Measurements from ENCODE around the gene CREB5.

CREB5 gene

DNA sequence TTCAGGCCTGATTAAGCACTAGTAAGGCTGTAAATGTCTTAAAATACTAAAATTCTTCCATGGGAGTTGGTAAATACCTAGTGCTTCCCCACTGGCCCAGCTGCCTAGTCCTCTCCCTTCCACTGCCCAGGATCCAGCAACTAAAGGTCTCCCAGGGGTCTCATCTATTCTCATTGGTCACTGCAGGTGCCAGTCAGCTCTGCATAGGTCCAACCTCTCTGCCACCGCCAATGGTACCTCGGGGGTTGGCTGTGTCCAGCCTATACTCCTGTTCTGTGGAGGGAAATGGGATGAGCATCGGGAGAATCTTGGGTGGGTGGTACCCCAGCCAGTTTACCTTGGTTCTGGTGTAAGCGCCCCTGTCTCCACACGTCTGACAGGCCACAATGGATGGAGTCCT lies 6.1 kb upstream of the CREB5 start:
- in situ Hi-C loops (cut with MboI; ENCODE audit: low sequenced_read_pairs), result no loop called here

DNA sequence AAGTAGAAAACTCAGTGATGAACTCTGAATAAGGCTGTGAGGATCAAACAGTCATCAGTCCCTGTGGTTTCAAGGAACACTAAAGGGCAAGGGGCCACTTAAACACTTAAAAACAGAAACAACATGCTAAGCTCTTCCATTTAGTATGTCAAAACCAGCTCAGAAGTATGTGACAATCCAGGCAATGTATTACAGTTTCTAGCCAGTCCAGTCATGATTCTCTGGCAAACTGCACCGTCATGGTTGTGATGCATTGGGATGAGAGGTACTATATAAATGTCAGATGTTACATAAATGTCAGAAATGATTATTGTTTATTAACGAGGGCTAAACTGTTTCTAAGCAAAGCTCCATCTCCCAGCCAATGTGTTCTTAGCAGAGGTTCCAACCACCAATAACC lies 4.7 kb upstream of the CREB5 start:
- in situ Hi-C loops (cut with MboI; ENCODE audit: low sequenced_read_pairs), result no loop called here

DNA sequence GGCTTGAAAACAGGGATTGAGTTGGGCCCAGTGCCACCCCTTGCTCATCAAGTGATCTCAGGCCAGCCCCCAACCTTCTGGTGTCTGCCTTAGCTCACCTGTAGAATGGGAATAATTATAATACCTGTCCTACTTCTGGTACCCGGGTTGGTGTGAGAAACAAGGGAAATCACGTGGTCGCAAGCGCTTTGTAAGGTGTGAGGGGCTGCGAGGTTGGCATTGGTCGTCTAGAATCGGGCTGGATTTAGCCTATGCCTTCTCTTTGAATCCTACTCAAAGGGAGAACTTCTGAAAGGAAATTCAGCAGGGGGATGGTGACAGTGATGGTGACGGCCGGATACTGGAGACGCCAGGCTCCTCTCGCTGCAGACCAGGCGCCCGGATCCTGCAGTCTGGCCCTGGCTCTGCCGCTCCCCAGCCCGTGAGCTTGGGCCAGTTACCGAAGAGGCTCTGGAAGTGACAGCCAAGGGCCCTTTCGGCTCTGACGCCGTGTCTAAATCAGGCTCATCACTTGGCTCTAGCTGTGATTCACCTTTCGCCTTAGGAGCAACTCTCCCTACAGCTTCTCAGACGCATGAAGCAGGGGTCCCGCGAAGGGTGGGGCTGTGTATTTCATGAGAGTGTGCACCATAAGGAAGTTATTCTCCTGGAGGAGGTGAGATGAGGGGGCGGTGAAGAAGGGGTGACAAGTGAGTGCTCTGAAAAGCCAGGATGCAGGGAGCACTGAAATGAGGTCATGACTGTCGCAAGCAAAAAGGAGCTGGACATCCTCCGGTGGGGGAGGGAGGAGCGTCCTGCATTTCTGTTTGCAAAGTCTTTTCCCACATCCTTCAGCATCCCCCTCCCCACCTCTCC lies 4.0 kb upstream of the CREB5 start:
- in situ Hi-C loops (cut with MboI; ENCODE audit: low sequenced_read_pairs), result no loop called here

DNA sequence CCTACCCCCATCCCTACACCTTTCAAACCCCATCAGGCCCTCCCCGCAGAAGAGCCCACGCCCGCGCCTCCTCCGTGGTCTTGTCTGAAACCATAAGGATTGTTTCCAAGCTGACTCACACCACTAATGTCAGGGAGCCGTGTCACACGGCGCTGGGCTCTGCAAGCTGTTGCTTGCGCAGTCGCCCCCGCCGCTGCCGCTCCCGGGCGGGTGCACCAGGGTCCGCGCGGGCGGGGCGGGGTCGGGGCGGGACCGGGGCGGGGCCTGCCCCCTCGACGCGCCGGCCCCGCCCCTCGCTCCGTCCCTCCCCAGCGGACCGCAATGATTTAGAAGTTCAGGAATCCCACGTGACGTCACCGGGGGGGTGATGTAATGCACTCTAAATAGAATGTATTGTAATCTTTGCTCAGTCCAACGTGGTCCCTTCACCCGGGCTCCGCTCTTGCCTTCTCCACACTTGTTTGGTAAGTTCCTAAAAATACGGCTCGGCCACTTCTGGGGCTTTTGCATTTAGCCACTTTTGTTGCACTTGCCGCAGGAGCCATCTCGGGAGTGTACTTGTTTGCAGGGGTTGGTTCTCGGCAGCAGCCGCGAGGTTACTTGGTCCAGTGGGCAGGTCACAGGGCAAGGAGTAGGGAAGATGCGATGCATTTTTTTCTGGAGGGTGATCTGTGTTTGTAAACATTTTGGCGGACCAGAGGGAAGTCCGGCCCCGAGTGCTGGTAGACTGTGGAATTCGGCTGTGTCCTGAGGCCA lies 3.2 kb upstream of the CREB5 start:
- in situ Hi-C loops (cut with MboI; ENCODE audit: low sequenced_read_pairs), result no loop called here

DNA sequence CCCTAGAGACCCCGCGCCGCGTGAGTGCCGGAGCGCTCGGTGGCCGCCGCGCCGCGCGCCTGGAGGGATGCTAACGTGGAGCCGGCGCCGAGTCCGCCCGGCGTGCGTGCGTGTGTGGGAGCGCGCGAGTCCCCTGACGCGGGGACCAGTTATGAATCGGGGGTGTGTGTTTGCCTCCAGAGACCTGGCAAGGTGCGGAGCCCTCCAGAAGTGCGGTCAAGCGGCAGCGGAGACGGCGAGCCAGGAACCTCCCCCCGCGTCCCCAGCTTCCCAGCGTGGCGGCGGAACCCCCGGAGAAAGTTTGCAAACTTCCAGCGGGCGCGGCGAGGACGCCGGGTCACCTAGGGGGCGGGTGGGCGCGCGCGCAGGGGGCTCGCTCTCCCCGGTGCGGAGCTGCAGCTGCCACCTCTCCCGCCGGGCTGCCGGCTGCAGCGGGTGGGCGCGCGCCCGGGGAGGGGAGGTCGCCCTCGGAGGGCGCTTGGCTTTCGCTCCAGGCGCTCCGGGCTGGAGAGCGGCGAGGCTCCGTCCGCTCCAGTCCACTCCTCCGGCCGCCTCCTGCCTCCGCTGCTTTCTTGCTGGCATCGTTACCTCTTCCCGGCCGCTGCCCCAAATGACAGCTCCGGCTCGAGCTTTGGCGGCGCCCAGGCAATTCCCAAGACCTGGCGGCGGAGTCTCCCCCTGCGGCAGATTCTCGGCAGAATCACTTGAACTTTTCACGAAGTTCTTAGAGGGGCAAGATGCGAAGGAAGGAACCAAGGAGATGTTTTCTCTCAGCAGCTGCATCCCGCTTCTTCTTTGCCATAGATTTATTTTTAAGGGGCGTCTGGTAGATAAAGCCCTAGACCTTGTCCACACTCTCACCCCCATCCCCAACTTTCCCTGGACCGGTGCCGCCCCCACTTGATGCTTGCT lies 2.3 kb upstream of the CREB5 start:
- in situ Hi-C loops (cut with MboI; ENCODE audit: low sequenced_read_pairs), result no loop called here

DNA sequence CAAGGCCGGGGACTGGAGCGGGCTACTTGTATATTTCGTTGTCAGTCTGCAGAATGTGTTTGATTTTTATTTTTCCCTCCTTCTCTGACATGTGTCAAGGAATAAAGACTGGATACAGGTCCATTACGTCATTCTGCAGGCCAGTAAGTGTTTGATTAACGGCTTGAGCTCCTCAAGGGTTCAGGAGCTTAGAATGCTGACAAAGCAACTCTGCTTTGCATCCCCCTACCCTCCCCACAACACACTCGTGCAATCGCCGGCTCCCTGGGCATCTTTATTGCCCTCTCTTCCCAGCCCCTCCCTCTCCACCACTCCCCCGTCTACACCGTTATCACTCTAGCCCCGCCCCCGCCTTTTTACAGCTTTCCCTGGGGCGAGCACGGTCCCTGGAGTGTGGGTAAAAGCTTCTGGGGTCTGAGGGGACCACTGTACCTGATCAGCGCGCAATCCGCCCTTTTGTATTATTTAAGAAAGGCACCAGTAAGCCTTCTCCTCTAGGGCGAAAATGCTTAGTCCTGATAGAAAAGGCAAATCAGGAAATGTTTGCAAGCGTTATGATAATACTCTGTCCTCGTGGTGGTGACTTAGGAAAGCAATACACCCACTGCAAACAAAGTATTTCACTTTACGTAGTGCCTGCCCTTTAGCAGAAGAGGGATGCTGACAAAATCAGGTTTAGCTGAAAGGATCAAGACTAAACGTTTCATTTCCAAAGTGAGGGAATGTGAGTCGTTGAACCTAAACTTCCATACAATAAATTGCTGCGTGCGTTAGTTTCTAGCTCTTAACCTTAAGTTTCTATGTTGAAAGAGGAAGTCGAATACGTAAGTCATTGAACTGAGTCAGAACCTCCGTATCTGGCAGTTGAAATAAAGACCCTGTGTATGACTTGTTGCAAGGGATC lies 1.4 kb upstream of the CREB5 start:
- in situ Hi-C loops (cut with MboI; ENCODE audit: low sequenced_read_pairs), result no loop called here

DNA sequence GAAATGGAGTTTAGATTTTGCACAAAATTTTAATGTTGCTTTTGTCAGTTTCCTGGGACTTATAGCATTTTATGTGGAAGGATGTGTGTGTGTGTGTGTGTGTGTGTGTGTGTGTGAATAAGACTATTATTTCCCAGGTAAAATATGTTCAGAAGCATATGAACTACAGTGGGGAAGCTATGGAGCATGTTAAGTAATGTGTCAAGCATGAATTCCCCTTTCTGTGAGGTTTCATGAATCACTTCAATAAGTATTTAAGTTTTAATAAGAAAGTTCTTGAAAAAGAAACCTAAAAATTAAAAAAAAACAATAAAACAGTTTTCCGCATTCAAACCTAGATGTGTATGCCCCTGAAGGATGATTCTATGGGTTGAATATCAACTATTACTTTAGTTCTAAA lies 693 bp downstream of the CREB5 start:
- in situ Hi-C loops (cut with MboI; ENCODE audit: low sequenced_read_pairs), result no loop called here

DNA sequence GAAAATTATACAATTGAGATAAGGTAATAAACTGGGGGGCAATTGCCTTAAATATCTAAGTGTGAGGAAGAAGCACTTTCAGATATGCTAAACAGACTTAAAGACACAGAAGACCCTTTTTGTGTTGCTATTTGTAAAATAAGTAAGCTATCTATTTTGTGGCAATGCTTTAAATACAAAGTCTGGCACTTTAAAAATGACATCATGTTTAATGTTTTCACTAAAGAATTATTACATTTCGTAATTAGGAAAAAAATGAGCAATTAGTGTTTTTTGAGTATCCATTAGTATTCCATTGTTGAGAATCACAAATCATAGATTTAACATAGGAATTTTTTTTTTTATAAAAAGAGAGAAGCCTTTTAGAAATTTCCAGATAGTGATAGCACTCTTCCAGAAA lies 2.1 kb downstream of the CREB5 start:
- in situ Hi-C loops (cut with MboI; ENCODE audit: low sequenced_read_pairs), result no loop called here

DNA sequence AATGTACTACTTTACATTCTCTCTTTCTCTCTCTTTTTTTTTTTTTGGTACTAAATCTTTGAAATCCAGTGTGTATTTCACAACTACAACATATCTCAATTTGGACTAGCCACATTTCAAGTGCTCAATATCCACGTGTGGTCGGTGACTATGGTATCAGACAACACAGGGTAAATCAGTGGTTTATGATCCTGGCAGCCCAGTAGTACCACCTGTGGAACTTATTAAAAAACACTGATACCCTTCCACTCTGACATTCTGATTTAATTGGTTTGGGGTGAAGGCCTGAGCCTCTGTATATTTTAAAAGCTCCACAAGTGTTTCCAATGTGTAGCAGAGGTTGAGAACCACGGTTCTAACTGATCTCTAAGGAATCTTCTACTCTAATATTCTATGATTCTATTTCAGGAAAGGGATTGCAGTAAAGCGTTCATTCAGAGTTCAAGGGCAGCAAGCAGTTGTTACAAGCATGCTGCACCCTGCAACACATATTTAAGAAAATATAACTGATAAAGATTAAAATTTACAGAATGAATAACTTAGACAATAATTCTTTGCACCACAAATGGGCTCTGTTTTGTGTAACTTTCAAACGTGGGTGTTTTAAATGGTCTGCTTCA lies 5.1 kb downstream of the CREB5 start:
- in situ Hi-C loops (cut with MboI; ENCODE audit: low sequenced_read_pairs), result no loop called here

DNA sequence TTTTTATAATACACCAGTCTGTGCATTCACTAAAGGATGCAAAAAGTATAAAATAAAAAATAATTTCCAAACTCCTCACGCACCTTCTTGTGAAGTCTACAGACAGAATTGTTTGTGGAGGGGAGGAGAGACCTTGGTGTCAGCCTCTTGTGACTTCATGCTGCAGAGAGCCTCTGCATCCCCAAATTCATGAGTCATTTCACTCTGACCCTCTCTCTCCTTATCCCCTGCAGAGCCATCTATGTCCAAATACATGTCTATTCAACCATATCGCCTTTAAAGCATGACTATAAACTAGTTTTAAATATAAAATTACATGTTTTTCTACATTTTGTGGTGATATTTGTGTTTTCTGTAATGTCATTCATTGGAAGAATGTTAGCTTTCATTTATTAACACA lies 6.0 kb downstream of the CREB5 start:
- in situ Hi-C loops (cut with MboI; ENCODE audit: low sequenced_read_pairs), result no loop called here

DNA sequence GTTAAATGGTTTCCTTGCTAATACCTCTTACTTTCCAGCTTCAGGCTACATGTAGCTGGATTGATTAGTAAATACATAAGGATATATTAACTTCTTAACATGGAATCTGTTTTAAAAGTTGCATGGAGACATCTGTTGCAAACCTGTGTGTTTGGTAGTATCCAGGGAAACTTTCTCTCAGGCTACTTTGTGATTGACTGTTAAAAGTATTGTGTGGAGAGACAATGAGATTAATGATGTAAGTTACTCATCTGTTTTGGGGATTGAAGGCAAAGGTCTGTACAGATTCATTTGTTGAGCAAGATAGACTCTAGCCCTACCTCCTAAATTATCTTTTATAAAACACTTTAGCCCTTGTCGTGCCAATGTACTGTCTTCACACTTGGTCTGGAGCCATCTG lies 6.6 kb downstream of the CREB5 start:
- in situ Hi-C loops (cut with MboI; ENCODE audit: low sequenced_read_pairs), result no loop called here

DNA sequence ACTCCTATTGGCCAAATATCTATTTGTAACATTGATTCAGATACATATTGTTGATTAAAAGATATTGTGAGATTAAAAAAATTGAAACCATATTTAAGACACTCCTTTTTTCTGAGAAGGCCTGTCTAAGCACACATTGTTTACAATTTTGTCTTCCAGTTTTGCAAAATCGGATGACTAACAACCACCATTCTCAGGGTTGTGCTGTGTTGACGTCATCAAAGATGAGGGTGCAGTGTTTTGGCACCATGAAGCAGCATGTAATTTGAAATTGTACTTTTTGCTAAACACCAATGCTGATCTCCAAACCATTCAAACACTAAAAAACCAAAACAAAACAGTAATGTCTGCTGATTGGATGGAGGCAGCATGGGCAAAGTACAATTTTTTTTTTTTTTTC lies 7.4 kb downstream of the CREB5 start:
- in situ Hi-C loops (cut with MboI; ENCODE audit: low sequenced_read_pairs), result no loop called here

DNA sequence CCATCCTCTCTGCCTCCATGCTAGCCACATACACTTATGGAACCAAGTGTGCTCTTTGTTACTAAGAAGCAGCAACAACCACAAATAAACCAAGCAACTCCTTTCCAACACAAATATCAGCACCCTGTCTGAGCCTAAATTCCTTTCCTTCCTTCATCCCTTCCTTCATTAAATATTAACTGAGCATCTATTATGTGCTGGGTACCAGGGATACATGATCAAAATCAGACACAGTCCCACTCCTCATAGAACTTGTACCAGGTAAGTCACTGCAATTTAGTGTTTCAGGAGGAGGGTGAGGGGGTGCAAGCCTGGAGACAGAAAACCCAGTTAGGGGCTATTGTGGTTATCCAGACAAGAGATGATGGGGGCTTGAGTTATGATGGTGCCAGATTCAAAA lies 10.8 kb downstream of the CREB5 start:
- in situ Hi-C loops (cut with MboI; ENCODE audit: low sequenced_read_pairs), result no loop called here

DNA sequence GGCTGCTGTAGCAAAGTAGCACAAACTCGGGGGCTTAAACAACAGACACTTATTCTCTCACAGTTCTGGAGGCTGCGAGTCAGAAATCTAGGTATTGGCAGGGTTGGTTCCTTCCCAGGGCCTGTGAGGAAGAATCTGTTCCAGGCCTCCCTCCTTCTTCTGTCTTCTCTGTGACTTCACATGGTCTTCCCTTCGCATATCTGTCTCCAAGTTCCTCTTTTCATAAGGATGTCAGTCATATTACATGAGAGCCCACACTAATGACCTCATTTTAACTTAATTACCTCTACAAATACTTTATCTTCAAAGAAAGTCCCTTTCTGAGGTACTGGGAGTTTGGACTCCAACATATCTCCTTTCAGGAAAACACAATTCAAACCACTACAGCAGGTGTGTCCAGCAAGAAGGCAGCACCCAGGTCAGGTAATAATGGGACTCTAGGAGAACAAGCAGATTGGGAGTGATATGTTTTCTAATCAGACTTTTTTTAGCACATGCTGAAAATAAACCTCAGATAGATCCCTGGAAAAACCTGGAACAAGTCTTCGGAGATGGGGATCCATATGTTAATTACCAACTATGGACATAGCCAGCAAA lies 11.7 kb downstream of the CREB5 start:
- in situ Hi-C loops (cut with MboI; ENCODE audit: low sequenced_read_pairs), result no loop called here

DNA sequence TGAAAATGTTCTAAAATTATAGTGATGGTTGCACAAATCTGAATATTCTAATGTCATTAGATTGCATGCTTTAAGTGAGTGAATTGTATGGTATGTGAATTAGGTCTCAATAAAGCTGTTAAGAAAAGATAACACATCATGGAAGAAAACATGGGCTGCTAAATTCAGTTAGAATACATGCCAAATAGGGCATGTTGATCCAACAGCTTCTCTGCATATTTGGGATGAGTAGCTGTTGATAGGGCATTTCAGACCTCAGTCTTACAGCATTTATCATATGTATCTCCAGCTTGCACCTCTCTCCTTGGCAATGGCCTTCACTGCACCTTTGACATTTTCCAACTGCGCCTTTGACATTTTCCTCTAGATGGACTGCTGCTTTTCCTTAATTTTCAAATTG lies 13.2 kb downstream of the CREB5 start:
- in situ Hi-C loops (cut with MboI; ENCODE audit: low sequenced_read_pairs), result no loop called here

DNA sequence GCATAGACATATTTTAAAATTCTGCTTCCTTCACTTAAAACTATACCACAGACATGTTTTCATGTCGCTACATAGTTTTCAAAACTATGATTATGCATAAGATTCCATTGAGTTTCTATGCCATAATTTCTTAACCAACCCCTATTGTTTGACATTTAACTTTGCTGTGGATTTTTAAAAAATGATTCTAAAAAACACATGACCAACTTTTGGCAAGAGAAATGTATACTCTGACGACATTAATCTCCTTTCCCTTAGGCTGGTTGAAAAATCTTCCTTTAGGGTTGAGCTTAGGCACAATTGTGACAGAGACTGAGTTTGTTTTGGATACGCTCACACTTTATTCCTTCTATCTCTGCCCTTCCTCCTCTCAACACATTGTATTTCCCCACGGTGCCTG lies 14.9 kb downstream of the CREB5 start:
- in situ Hi-C loops (cut with MboI; ENCODE audit: low sequenced_read_pairs), result no loop called here

DNA sequence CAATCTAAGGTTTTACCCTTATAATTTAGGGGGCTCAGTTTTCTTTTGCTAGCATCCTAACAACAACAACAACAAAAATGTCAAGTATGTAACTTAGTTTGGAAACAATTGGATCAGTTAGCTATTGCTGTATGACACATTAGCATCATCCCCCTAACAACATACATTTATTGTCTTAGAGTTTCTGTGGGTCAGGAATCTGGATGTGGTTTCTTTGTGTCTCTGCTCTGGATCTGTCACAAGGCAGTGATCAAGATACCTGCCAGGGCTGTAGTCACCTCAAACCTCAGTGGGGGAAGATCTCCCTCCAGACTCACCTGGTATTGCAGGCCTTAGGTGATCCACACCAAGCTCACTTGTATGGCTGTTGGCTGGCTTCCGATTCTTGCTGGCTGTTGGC lies 18.3 kb downstream of the CREB5 start:
- in situ Hi-C loops (cut with MboI; ENCODE audit: low sequenced_read_pairs), result no loop called here

DNA sequence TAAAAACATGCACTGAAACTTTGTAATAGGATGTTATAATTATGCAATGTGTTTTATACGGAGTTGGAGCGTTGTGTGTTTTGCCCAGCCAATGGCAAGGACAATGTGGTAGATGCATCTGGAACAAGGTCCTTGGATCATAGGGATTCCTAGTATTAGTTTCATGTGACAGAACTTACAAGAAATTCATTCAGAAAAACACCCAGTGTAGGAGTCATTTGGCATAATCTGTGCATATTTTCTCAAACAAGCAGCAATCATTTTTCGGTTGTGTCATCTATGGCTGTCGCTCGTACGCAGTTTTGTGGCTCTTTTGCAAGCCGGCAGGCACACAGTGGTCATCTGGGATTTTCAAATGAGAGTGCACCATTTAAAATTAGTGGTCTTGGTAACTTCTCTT lies 19.8 kb downstream of the CREB5 start:
- in situ Hi-C loops (cut with MboI; ENCODE audit: low sequenced_read_pairs), result no loop called here

DNA sequence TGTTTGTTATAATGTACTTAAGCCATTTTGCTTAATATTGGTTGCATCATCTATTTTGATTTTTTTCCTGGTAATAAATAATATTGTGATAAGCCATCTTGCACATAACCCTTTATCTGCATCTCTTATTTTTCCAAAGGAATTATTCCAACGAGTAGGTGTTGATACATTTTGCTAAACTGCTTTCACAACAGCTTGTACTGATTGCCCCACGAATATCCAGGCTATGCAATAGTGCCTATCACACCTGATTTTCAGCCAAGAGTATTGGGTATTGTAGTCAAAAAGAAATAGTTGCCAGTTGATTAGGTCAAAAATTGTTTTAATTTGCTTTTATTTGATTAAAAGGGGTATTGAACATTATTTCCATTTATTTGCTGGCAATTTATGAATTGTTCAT lies 20.7 kb downstream of the CREB5 start:
- in situ Hi-C loops (cut with MboI; ENCODE audit: low sequenced_read_pairs), result no loop called here
